ENCODE measurements around the gene IKZF3.

GRCh38 chr17:39812466-39812865 lies 51.6 kb downstream of the IKZF3 start:
- TF ChIP-seq POLR2A (IDR thresholded peaks at IDR 0.05) (no peak), CTCF (IDR thresholded peaks at IDR 0.05) (no peak), POLR2AphosphoS5 (IDR thresholded peaks at IDR 0.05) (no peak)
